Activated CD8-positive, alpha-beta memory T cell treated with anti-CD3 and anti-CD28 coated beads, Interleukin-2, amount 10 ng/mL, durations not matched to agents 7 days and 5 days (primary cell): ENCODE data around the gene RPTOR. TPM values are rescaled to one million over a fixed set of nuclear protein-coding genes. Genes with fewer than 3 reads are reported as not detected.
A peak's percentile ranks its signal among the peaks of the same experiment; 100 is the strongest.

Source experiments
- ATAC-seq: fragments of 150-1000 bp; cut with Tn5 transposase; one replicate; pipeline ENCODE4 v1.10.0; 2021; ENCODE audit warnings: moderate library complexity
- CTCF ChIA-PET: fragments of 350-600 bp; sonication (Branson Sonifier 250); formaldehyde crosslinking; loops from one replicate; lab custom pipeline; 2021; ENCODE audit warnings: antibody characterized with exemption; lab: Charles Lee
- DNase-seq: peaks from one replicate; pipeline ENCODE4 v3.0.0-alpha.2; 2020
- H3K27ac Mint-ChIP-seq: one replicate; pipeline ENCODE4 v1.8.0; 2021; ENCODE audit warnings: mild to moderate bottlenecking, mixed read lengths
- H3K27me3 Mint-ChIP-seq: one replicate; pipeline ENCODE4 v1.8.0; 2021; ENCODE audit warnings: mixed read lengths
- H3K36me3 Mint-ChIP-seq: one replicate; pipeline ENCODE4 v1.8.0; 2021; ENCODE audit warnings: mild to moderate bottlenecking, mixed read lengths
- H3K4me1 Mint-ChIP-seq: one replicate; pipeline ENCODE4 v1.8.0; 2021; ENCODE audit warnings: mixed read lengths
- H3K4me3 Mint-ChIP-seq: one replicate; pipeline ENCODE4 v1.8.0; 2021; ENCODE audit warnings: mild to moderate bottlenecking, moderate library complexity, mixed read lengths
- H3K9me3 Mint-ChIP-seq: one replicate; pipeline ENCODE4 v1.8.0; 2022; ENCODE audit warnings: low read depth, mixed read lengths
- total RNA-seq, 2 experiments: library from RNA; stranded (reverse); gene quantifications; one replicate each; pipeline ENCODE4 v1.2.3, GENCODE V29; 2021

The RPTOR gene
- total RNA-seq, 2 experiments from 2014 or later, result 60.4 to 87.0 TPM

- Mint-ChIP-seq H3K4me3 (no peak overlapping the region), H3K27ac (no peak overlapping the region), H3K4me1 (peaks cover 10% of the 10 kb centered on the region), H3K27me3 (peaks cover 15% of the 10 kb centered on the region), H3K9me3 (no peaks in the 10 kb centered on the region), H3K36me3 (no peaks in the 10 kb centered on the region)
- ATAC-seq (no peak), DNase-seq (no peak)
- CTCF ChIA-PET, result no interaction called here
These were observed 438.9 kb downstream of the RPTOR start for GRCh38 chr17:80983545-80983944.

- no peak overlapping the region for H3K4me3 Mint-ChIP-seq
- CTCF ChIA-PET, result interaction anchor here (1.0 to 1.3 kb wide), 4 partner anchors 9 to 559 kb away, joined by 3 read pairs; no protein-coding TSS in a partner anchor
- ATAC-seq, result no peak
These were observed 440.1 kb downstream of the RPTOR start for GRCh38 chr17:80984749-80985148.

GRCh38 chr17:80986046-80986445 is 441.4 kb downstream of the RPTOR start:
- CTCF ChIA-PET, result interaction anchor here (0.9 to 1.0 kb wide), 2 partner anchors 37 to 559 kb away, joined by 3 read pairs; no protein-coding TSS in a partner anchor
- Mint-ChIP-seq H3K27ac (no peak overlapping the region), H3K27me3 (peaks cover 10% of the 10 kb centered on the region), H3K4me1 (peaks cover 16% of the 10 kb centered on the region), H3K4me3 (no peak overlapping the region), H3K36me3 (no peaks in the 10 kb centered on the region), H3K9me3 (no peaks in the 10 kb centered on the region)
- ATAC-seq (no peak), DNase-seq (no peak)

More at GRCh38 chr17:80984749-80985148, 440.1 kb downstream of the RPTOR start:
- no peak for DNase-seq
- Mint-ChIP-seq H3K27ac (no peak overlapping the region), H3K9me3 (no peaks in the 10 kb centered on the region), H3K4me1 (peaks cover 15% of the 10 kb centered on the region), H3K27me3 (peaks cover 15% of the 10 kb centered on the region), H3K36me3 (no peaks in the 10 kb centered on the region)

GRCh38 chr17:80986816-80987475 is 442.3 kb downstream of the RPTOR start:
- CTCF ChIA-PET, result interaction anchor here (0.6 to 3.2 kb wide), 5 partner anchors 32 to 718 kb away, joined by 3 to 41 read pairs (median 3); no protein-coding TSS in a partner anchor
- H3K36me3 Mint-ChIP-seq, result no peaks in the 10 kb centered on the region
- no peak overlapping the region for H3K4me3 Mint-ChIP-seq
- H3K9me3 Mint-ChIP-seq, result no peaks in the 10 kb centered on the region
- ATAC-seq, result no peak
- DNase-seq, result no peak
- H3K27me3 Mint-ChIP-seq, result peaks cover 8% of the 10 kb centered on the region
- peaks cover 16% of the 10 kb centered on the region for H3K4me1 Mint-ChIP-seq
- no peak overlapping the region for H3K27ac Mint-ChIP-seq

GRCh38 chr17:80987941-80988461 is 443.4 kb downstream of the RPTOR start:
- H3K27ac Mint-ChIP-seq, result no peak overlapping the region
- no peaks in the 10 kb centered on the region for H3K36me3 Mint-ChIP-seq
- DNase-seq (no peak), ATAC-seq (no peak)
- H3K9me3 Mint-ChIP-seq, result no peaks in the 10 kb centered on the region
- H3K4me3 Mint-ChIP-seq, result no peak overlapping the region
- peaks cover 8% of the 10 kb centered on the region for H3K27me3 Mint-ChIP-seq
- H3K4me1 Mint-ChIP-seq, result peaks cover 21% of the 10 kb centered on the region
- CTCF ChIA-PET, result interaction anchor here (0.5 to 3.3 kb wide), 10 partner anchors 10 to 572 kb away, joined by 3 to 41 read pairs (median 8); no protein-coding TSS in a partner anchor

GRCh38 chr17:80989586-80989913 is 444.9 kb downstream of the RPTOR start:
- Mint-ChIP-seq H3K9me3 (no peaks in the 10 kb centered on the region), H3K4me1 (peaks cover 29% of the 10 kb centered on the region), H3K36me3 (no peaks in the 10 kb centered on the region), H3K27ac (no peak overlapping the region), H3K4me3 (no peak overlapping the region), H3K27me3 (peaks cover 8% of the 10 kb centered on the region)
- DNase-seq, result no peak
- no peak for ATAC-seq
- CTCF ChIA-PET, result interaction anchor here (0.7 to 3.8 kb wide), 13 partner anchors 8 to 575 kb away, joined by 3 to 41 read pairs (median 10); partner anchors contain the start of genes ENDOV, NDUFAF8 and TEPSIN

GRCh38 chr17:80990921-80991644 is 446.4 kb downstream of the RPTOR start:
- H3K4me3 Mint-ChIP-seq, result peak overlapping the region; percentile 74
- peak overlapping the region; percentile 76 for H3K27ac Mint-ChIP-seq
- ATAC-seq, result no peak
- peaks cover 8% of the 10 kb centered on the region for H3K27me3 Mint-ChIP-seq
- CTCF ChIA-PET, result interaction anchor here (1.3 to 3.8 kb wide), 10 partner anchors 9 to 575 kb away, joined by 3 to 18 read pairs (median 8); no protein-coding TSS in a partner anchor
- H3K4me1 Mint-ChIP-seq, result peaks cover 32% of the 10 kb centered on the region
- DNase-seq, result peak; percentile 40
- no peaks in the 10 kb centered on the region for H3K9me3 Mint-ChIP-seq
- peaks cover 5% of the 10 kb centered on the region for H3K36me3 Mint-ChIP-seq

GRCh38 chr17:80991645-80992076 is 447.0 kb downstream of the RPTOR start, which contains the start of gene CHMP6:
Gene CHMP6 (plus strand): TSS chr17:80991841. CDS start chr17:80991919, 78 bp downstream.
- DNase-seq (peak; percentile 74), ATAC-seq (peak; percentile 71)
- H3K9me3 Mint-ChIP-seq, result no peaks in the 10 kb centered on the region
- CTCF ChIA-PET, result interaction anchor here (1.3 to 3.8 kb wide), 8 partner anchors 12 to 576 kb away, joined by 3 to 17 read pairs (median 8); no protein-coding TSS in a partner anchor
- H3K4me1 Mint-ChIP-seq, result peaks cover 32% of the 10 kb centered on the region
- H3K27me3 Mint-ChIP-seq, result peaks cover 8% of the 10 kb centered on the region
- peak within 1 kb of the TSS; percentile 74 for H3K4me3 Mint-ChIP-seq
- H3K27ac Mint-ChIP-seq, result peak within 1 kb of the TSS; percentile 76
- peaks cover 7% of the 10 kb centered on the region for H3K36me3 Mint-ChIP-seq

GRCh38 chr17:80992077-80992947 is 447.7 kb downstream of the RPTOR start:
- peaks cover 8% of the 10 kb centered on the region for H3K27me3 Mint-ChIP-seq
- no peak overlapping the region for H3K27ac Mint-ChIP-seq
- CTCF ChIA-PET, result interaction anchor here (0.6 to 3.8 kb wide), 11 partner anchors 10 to 565 kb away, joined by 3 to 17 read pairs (median 4); no protein-coding TSS in a partner anchor
- ATAC-seq, result peak; percentile 35
- peaks cover 36% of the 10 kb centered on the region for H3K4me1 Mint-ChIP-seq
- peak overlapping the region; percentile 67 for H3K4me3 Mint-ChIP-seq
- DNase-seq, result peak; percentile 41
- H3K9me3 Mint-ChIP-seq, result no peaks in the 10 kb centered on the region
- H3K36me3 Mint-ChIP-seq, result peaks cover 7% of the 10 kb centered on the region

GRCh38 chr17:80992948-80993624 is 448.4 kb downstream of the RPTOR start:
- ATAC-seq (no peak), DNase-seq (no peak)
- CTCF ChIA-PET, result interaction anchor here (0.7 to 3.3 kb wide), 7 partner anchors 10 to 566 kb away, joined by 3 to 10 read pairs (median 4); no protein-coding TSS in a partner anchor
- Mint-ChIP-seq H3K4me1 (peaks cover 37% of the 10 kb centered on the region), H3K27ac (peak overlapping the region; percentile 36), H3K36me3 (peaks cover 7% of the 10 kb centered on the region), H3K27me3 (peaks cover 1% of the 10 kb centered on the region), H3K9me3 (no peaks in the 10 kb centered on the region), H3K4me3 (peak overlapping the region; percentile 67)

- CTCF ChIA-PET, result interaction anchor here (1.6 kb wide), 1 partner anchor 28 kb away, joined by 4 read pairs; no protein-coding TSS in a partner anchor
- Mint-ChIP-seq H3K4me1 (peaks cover 29% of the 10 kb centered on the region), H3K4me3 (no peak overlapping the region), H3K27ac (no peak overlapping the region), H3K36me3 (peaks cover 13% of the 10 kb centered on the region), H3K27me3 (no peaks in the 10 kb centered on the region), H3K9me3 (no peaks in the 10 kb centered on the region)
- DNase-seq (no peak), ATAC-seq (no peak)
These were observed 450.5 kb downstream of the RPTOR start for GRCh38 chr17:80995131-80995530.
